Activated CD4-positive, CD25-positive, alpha-beta regulatory T cell treated with anti-CD3 and anti-CD28 coated beads, Interleukin-2, amount 50 U/mL, for 16 hours (primary cell): ENCODE data around the gene GALNTL6.

Experiments used
- DNase-seq: peaks from one replicate; pipeline ENCODE4 v3.0.0-alpha.2; 2020; ENCODE audit warnings: low read depth, low spot score

Gene GALNTL6

DNA sequence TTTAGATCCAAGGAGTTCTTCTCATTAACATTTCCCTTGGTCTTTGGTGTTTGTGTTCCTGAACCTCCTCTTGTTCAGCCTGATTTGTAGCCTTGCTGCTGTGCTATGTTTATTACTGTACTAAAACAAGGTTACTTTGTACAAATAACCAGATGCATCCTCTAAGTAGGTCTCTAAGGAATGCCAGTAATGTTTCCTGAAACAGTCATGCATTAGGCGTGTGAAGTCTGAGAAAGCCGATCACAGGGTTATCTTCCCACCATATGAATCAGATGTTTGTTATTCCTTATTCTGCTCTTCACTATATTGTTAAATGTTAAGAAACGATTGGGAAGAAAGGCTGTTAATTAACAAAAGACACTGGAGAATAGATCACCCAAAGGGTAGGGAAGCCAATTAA, 66.9 kb downstream of the GALNTL6 start:
- no peak for DNase-seq

DNA sequence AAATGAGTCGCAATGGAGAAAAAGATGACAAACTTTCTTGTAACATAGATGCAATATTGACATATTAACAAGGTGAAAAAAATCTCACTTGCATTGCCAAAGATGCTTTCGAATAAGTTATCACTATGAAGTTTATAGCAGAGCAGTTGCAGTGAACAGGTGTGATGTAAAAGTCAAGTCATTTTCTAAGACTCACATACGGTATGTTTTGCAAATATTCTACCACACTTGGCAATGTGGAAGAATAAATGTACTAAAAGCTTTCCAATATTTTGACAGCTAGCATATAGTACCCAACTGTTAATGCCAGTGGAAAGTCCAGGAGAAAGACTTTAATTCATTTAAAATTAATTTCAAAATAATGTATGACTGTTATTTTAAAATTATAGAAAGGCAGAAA, 76.5 kb downstream of the GALNTL6 start:
- DNase-seq, result no peak

DNA sequence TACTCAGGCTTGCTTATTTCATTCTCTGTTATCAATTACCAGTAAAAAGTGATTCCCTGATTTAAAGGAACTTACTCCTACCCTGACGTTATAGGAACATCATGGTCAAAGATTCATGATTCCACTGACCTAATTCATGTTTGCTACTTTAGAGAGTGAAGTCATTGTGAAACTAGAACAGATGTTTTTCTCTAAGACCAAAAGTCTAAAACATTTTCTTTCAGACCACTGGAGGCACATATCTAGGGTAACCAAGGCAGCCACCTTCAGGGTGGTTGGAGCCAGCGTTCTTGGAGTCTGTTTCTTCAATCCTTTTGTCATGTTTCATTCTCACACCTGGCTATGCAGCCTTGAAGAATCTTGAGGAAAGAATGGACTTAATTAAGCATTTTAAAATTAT, 77.8 kb downstream of the GALNTL6 start:
- no peak for DNase-seq

DNA sequence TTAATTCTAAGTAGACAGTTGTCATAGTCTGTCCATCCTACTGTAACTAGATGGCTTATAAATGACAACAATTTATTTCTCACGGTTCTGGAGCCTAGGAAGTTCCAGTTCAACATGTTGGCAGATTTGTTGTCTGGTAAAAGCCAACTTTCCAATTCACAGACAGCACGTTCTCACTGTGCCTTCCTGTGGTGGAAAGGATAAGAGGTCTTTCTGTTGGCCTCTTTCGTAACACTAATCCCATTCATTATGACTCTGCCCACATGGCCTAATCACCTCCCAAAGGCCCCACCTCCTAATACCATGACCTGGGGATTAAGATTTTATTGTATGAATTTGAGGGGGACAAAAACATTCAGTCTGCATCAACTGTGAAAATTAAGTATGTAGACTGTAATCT, 83.2 kb downstream of the GALNTL6 start:
- DNase-seq, result no peak

DNA sequence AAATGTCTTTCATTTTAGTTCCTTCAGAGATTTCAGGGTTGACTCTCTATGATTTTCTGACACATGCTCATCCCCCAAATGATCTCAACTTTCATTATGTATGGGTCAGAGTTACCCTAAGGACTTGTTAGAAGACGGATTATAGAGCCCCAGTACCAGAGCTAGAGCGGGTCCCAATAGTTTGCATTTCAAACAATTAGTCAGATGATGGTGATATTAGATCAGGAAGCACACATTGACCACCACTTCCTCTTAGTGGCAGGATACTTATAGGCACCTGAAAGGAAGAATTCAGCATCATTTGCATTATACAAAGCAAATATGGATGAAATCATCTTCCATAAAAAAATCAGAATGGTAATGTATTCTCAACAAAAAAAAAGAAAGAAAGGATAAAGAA, 106.1 kb downstream of the GALNTL6 start:
- DNase-seq, result no peak

DNA sequence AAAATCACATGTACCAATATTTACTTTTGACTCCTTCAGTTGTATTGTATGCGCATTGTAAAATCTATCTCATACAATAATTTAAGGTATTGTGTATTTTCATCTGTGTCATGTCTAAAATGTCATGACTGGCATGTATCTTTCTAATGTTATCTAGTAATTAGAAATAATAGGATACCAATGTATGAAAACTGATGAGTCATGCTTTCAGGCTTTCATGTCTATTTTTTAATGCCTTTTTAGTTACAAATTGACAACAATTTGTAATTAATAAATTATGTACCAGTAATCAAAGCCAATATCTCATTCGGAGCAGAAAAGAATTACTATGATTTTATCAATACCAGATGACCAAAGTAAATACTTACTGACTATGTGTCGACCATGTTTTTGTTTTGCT, 107.7 kb downstream of the GALNTL6 start:
- no peak for DNase-seq

DNA sequence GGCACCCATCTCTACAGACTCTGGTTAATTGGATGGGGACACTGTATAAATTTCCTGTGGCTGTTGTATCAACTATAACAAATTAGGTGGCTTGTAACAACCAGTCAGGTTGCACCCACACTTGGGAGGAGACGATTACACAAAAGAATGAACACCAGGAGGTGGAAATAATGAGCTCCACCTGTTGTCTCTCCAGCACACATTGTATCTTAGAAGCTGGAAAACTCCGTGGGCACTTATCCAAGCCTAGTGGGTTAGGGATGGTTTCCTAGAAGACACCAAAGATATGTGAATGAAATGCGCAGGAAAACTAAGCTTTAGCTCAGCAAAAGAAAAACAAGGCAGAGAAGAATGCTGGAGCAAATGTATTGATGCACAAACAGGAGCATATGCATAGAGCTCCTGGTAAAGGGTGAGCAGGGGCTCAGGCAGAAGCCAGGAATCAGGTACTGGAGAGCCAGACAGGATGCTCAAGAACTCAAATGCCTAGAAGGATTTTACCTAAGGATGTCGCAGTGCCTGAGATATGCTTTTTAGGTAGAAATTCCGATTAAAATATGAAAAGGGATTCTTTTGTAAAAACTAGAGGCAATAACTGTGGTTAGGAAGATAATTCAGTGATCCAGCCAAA, 111.7 kb downstream of the GALNTL6 start:
- no peak for DNase-seq

DNA sequence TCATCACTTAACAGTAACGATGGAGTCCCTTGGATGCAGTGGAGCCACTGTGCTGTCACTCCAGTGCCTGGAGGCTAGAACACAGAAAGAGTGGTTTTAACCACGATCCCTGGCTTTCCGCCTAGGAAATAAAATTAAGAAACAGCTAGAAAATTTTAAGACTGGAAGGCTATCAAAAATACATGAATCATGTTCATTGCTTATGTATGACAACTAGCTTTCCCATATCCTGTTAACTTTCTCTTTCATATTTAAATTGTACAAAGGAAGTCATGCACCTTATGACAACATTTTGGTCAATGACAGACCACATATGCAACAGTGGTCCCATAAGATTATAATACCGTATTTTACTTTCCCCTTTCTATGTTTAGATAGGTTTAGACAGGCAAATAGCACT, 115.1 kb downstream of the GALNTL6 start:
- DNase-seq, result no peak

DNA sequence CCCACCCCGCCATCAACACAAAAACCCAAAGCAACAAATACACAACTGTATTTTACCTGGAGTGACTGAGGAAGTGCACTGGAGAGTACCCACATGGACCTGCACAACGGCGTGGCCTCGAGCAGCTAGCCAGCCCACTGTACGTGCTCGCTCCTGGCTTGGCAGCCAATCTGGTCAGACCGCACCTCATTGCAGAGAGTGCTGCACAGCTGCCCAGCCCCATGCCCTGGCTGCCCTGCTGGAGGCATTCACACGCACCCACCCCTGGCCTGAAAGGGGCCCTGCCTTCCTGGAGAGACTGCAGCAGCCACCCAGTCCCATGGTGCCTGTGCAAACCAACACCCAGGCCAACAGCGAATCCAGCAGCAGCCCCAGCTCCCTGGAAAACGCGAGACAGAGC, 116.3 kb downstream of the GALNTL6 start:
- DNase-seq, result no peak

DNA sequence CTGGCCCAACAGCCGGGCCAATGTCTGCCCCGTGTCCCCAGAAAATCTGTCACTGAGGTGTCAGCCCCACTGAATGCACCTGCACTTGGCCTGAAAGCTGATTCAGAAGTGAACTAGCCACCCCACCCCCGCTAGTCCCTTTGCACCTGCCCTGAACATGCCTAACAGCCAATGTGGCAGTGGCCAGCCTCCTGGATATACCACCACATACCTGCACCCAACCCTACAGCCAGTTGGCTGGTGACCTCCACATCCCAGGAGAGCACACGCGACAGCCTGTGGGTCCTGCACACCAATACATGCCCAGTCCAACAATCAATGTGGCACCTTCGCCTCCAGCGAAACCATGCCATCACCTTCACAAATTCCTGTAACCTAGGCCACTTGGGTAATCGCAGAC, 116.7 kb downstream of the GALNTL6 start:
- no peak for DNase-seq

DNA sequence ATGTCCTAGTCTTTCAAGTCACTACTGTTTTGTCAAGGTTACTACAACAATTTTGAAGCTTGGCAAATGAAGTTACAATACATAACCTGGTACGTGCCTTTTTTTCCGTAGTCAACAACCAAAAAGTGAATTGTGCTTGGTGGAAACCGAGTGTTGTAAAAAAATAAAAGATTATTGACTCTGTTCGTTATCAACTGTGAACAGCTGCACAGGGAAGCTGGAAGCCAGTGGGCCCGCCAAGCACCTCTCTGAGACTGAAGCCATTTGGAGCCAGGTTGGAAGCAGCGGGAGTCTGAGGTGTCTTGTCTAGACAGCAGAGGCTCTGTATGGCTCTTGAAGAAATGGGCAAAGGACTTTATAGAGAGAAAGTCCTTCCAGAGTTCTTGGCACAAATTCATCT, 119.0 kb downstream of the GALNTL6 start:
- no peak for DNase-seq

DNA sequence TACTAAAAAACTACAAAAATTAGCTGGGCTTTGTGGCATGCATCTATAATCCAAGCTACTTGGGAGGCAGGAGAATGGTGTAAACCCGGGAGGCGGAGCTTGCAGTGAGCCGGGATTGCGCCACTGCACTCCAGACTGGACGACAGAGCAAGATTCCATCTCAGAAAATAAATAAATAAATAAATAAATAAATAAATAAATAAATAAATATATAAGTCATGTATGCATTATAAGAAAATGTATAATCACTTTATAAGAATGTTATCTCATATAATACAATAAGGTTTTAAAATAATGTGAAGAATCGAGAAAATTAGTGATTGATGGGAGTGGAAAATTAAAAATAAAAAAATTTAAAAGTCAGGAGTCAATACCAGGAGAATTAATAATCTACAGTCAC, 127.5 kb downstream of the GALNTL6 start:
- DNase-seq, result no peak

DNA sequence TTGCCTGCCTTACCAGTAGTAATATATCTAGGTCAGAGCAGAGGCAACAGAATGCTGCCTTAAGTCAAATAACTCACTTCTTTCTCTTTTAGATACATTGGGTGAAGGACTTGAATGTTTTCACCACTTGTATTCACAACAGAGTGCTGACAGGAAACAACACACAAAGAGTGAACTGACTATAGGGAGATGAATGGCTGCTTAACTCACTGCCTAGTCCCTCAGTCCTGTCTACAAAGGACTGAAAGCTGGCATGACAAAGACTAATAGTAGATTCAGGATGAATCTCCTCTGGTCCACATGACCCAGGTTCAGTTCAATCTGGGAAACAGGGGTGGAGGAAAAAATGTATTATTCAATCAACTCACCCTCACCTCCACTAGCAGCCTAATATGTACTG, 134.2 kb downstream of the GALNTL6 start:
- no peak for DNase-seq

DNA sequence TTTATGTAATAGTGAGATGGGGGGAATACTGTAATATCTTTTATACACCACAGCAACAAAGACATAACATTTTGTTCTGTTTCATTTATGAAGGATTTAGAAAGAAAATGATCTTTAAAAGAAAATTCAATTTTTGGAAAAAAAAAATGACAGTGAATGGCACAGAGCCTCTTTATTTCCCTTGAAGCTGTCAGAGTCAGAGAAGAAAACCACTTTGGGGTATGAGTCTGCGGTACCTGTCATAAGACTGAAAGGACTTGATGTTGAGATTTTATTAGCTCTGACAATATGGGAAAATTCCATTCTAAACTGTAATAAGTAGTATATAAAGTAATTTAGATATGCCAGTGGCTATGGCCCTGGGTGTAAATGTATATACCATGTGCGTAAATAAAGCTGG, 134.8 kb downstream of the GALNTL6 start:
- DNase-seq, result no peak

DNA sequence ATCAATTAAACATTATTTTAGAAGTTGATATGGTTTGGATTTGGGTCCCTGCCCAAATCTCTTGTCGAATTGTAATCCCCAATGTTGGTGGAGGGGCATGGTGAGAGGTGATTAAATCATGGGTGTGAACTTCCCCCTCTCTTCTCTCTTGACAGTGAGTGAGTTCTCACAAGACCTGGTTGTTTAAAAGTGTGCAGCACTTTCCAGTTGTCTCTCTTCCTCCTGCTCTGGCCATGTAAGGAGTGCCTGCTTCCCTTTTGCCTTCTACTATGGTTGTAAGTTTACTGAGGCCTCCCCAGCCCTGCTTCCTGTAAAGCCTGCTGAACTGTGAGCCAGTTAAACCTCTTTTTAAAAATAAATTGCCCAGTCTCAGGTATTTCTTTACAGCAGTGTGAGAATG, 141.4 kb downstream of the GALNTL6 start:
- DNase-seq, result no peak

DNA sequence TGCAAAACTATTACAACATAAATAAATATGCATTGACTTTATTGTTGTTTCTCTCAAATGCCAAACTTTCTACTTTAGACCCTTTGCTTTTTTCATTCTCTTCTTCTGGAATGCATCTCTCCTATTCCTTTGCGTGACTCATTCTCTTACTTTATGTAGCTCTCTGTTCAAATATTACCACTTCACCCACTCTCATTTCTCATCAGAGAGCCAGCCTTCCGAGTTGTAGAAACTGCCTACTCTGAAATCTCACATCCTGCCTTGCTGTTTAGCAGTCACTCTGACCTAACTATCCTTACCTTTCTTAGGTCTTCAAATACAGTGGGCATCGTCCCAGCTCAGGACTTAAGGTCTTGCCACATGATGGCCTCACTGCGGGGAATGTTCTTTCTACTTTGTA, 143.5 kb downstream of the GALNTL6 start:
- DNase-seq, result no peak

DNA sequence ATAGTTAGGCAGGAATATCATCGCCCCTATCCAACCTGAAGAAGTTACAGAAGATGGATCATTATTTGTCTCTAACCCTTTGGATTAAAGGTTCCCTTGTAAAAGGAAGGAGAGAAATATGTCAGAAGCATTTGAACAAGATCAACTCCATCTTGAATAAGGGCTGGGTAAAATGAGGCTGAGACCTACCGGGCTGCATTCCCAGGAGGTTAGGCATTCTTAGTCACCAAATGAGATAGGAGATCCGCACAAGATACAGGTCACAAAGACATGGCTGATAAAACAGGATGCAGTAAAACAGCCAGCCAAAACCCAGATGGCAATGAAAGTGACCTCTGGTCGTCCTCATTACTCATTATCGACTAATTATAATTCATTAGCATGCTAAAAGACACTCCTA, 148.9 kb downstream of the GALNTL6 start:
- no peak for DNase-seq

DNA sequence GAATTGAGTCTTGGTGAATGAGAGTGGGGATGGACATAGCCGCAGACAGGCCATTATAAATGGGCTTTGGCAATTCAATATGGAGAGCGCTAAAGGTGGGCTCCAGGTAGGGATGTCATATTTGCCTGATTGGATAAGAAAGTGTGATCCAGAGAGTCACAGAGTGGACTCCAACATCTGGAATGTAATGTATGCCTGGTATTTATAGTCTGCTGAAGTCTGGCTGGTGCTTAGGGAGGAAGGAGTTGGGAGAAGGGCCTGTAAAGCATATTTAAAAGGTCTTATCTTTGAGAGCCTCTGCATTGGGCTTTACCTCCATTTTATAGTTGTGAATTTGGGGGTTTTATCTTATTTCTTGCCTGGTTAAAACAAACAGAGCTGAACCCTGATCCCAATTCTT, 153.2 kb downstream of the GALNTL6 start:
- no peak for DNase-seq

DNA sequence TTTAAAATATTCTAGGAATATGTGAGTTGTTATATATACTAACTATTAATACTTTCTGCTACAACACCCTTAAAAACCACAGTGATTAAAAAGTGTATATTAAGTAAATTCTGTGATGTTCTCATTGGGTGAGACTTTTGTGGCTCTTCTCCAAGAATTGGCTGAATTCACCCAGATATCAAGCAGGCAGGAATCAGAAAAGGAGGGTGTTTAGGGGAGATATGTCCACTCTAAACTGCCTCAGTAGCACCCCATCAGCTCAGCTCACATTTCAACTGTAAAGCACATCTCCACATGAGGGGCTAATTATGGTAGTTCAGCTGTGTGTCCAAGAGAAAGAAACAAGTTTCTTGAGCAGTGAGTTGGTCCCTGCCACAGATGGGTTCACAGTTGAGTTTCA, 165.0 kb downstream of the GALNTL6 start:
- no peak for DNase-seq

DNA sequence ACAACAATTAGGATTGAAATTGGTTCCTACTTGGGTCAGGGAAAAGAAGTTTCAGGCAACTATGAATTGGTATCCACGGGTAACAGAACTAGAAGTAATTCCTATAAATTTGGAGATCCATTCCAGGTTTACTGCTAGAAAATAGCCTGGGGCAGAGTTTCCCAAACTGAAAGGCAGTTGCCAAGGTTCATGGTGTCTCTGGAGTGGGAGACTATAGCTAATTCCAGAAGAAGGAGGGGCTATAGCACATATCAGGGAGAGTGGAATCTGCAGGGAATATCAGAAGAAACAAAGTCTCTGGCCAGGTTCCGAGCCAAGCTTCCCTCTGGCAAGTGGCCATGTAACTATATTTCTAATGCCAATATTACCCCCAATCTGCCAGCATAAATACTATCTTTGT, 166.3 kb downstream of the GALNTL6 start:
- no peak for DNase-seq

DNA sequence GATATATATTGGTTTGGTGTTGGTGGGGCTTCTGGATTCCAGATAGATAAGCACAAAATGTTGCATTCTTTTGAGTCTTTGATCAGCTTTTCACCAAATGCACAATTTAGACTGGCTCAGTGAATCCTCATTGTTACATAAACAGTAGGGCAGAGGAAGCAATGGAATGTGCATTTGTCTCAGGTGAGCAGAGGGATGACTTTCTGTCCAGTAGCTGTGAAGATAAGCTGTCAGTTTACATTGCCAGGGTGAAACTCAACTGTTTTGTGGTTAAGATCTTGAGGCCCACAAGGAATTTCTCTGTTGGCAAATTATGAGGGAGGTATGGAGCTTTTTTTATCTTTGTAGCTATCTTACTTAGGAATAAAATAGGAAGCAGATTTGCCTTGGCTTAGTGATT, 168.0 kb downstream of the GALNTL6 start:
- no peak for DNase-seq

DNA sequence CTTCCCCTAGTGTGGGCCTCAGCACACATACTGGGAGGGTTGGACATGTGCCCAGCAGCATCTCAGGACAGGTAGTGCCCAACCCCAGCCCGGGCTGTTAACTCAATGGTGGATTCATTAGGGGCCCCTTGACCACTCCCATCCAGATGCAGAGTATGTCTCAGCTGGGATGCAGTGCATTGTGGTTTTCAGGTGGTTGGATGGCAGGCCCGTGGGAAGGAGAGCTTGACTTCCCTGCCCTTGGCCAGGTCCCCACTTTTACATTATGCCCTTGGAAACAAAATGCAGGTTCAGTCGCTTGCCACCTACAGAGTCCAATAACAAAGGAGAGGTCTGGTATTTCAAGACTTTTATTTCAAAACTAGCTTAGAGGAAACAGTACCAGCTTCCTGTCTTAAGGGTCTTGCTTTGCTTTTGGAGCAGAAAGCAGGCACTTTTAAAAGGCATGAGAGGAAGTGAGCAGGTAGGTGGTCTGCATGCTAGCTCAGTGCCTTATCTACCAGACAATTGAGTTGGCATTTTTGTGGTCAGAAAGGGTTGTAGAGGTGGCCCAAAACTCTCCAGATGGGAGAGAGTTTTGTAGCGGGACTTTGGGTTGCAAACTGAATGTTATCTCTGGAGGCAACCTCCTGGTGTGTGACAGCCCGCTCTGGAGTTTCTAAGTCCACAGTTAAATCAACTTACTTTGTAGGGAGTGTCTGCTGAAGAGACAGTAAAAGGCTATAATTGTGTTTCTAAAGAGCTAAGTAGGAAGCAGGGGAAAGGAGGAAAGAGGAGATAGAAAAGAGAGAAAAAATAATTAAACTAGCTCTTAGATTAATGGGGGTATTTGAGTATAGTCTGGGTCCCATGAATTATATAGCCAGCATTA, 171.0 kb downstream of the GALNTL6 start:
- no peak for DNase-seq

DNA sequence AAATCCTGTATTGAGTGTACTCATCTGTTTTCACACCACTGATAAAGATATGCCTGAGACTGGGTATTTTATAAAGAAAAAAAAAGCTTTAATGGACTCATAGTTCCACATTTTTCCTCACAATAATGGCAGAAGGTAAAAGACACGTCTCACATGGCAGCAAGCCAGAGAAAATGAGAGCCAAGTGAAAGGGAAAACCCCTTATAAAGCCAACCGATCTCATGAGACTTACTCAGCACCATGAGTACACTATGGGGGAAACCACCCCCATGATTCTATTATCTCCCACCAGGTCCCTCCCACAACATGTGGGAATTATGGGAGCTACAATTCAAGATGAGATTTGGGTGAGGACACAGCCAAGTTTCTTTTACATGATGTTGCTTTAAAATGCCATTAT, 171.9 kb downstream of the GALNTL6 start:
- no peak for DNase-seq

DNA sequence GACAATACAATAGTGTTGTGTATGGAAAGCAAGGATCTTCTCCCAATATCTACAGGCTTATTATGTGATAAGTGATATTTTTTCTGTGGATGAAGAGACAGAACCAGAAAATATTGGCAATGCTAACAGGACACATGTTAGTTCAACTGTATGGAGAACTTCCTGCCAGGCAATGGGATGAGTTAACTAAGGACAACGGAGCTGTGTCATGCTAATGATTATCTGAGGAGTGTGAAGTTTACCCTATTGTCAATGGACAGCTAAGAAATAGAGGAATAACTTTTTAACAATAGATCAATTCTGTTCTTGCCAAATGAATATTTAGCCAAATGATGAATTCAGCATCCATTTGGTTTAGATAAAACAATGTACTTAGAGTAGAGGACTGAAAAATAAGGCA, 180.0 kb downstream of the GALNTL6 start:
- DNase-seq, result no peak
